GM12878 (cell line): Measurements from ENCODE around the gene APOA4.

Experiments
- BHLHE40 ChIP-seq, 2 experiments: fragments of 450-650 bp in 1 of 2; IDR thresholded peaks; 2 replicates each; pipeline ENCODE4 v1.6.1; 2011 to 2017; ENCODE audit warnings: low read depth in 2 of 2, borderline replicate concordance in 1 of 2, improper control_type of control experiment in 1 of 2, low read length in 1 of 2, mild to moderate bottlenecking in 1 of 2
- MEF2B ChIP-seq: fragments of 450-650 bp; IDR thresholded peaks from 2 replicates; pipeline ENCODE4 v1.6.1; 2018; ENCODE audit warnings: mild to moderate bottlenecking, moderate library complexity; ENCODE audit not compliant: partially characterized antibody, poor library complexity, severe bottlenecking
- NFIC ChIP-seq: IDR thresholded peaks from 2 replicates; pipeline ENCODE4 v1.6.1; 2012; ENCODE audit warnings: low read depth, mild to moderate bottlenecking, inconsistent platforms, low read length, moderate library complexity
- POLR2AphosphoS5 ChIP-seq: IDR thresholded peaks from 2 replicates; pipeline ENCODE4 v1.6.1; 2011; ENCODE audit warnings: mild to moderate bottlenecking, low read length, inconsistent platforms
- ZNF384 ChIP-seq: IDR thresholded peaks from 2 replicates; pipeline ENCODE4 v1.6.1; 2012; ENCODE audit warnings: low read depth, mild to moderate bottlenecking, low read length, improper control_type of control experiment, borderline replicate concordance
- TF ChIP-seq, protein P1 (sequence below), 3 experiments: IDR thresholded peaks in 2 of 3; conservative IDR thresholded peaks in 1 of 3; 2 replicates each; pipeline ENCODE4 v1.5.1; 2011; ENCODE audit warnings: low read depth in 3 of 3, low read length in 3 of 3, mild to moderate bottlenecking in 3 of 3, control low read depth in 2 of 3, moderate library complexity in 2 of 3, inconsistent platforms in 1 of 3, mixed read lengths in 1 of 3; ENCODE audit not compliant: control insufficient read depth in 2 of 3, insufficient read depth in 1 of 3; ENCODE audit errors: extremely low read depth in 1 of 3
- TF ChIP-seq, protein P2 (sequence below): IDR thresholded peaks from 2 replicates; pipeline ENCODE4 v1.6.1; 2011; ENCODE audit warnings: low read depth, low read length, improper control_type of control experiment, borderline replicate concordance
- TF ChIP-seq, protein P3 (sequence below): fragments of 450-650 bp; formaldehyde crosslinking; IDR thresholded peaks from 2 replicates; pipeline ENCODE4 v1.4.0; 2020; ENCODE audit warnings: mild to moderate bottlenecking, moderate library complexity

DNA sequence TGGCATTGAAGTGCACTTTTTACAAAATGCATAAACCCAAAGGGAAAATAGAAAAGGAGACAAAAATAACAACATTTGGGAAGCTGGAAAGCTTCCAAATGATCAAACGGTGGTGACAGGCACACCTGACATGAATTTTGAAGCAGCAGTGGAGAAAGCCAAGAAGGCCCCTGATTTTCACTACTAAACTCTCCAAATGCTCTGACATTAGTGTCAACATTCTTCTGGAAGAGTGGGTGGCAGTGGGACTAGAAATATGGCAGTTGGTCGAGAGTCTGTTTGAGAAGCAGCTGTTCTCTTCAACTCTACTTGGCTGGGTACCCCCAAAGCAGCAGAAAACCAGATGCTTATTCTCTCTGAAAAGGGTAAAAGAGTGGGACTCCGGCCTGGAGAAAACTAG lies 19.1 kb downstream of the APOA4 start:
- TF ChIP-seq, protein P1, sequence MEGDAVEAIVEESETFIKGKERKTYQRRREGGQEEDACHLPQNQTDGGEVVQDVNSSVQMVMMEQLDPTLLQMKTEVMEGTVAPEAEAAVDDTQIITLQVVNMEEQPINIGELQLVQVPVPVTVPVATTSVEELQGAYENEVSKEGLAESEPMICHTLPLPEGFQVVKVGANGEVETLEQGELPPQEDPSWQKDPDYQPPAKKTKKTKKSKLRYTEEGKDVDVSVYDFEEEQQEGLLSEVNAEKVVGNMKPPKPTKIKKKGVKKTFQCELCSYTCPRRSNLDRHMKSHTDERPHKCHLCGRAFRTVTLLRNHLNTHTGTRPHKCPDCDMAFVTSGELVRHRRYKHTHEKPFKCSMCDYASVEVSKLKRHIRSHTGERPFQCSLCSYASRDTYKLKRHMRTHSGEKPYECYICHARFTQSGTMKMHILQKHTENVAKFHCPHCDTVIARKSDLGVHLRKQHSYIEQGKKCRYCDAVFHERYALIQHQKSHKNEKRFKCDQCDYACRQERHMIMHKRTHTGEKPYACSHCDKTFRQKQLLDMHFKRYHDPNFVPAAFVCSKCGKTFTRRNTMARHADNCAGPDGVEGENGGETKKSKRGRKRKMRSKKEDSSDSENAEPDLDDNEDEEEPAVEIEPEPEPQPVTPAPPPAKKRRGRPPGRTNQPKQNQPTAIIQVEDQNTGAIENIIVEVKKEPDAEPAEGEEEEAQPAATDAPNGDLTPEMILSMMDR (IDR thresholded peaks at IDR 0.05 in 2 of 3, conservative IDR thresholded peaks at IDR 0.05 in 1 of 3; ENCODE audit: control insufficient read depth in 2 of 3, extremely low read depth in 1 of 3, insufficient read depth in 1 of 3, low read depth in 3 of 3, low read length in 3 of 3), result no peak
- TF ChIP-seq, protein P2, sequence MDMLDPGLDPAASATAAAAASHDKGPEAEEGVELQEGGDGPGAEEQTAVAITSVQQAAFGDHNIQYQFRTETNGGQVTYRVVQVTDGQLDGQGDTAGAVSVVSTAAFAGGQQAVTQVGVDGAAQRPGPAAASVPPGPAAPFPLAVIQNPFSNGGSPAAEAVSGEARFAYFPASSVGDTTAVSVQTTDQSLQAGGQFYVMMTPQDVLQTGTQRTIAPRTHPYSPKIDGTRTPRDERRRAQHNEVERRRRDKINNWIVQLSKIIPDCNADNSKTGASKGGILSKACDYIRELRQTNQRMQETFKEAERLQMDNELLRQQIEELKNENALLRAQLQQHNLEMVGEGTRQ, result no peak
- TF ChIP-seq, protein P3, sequence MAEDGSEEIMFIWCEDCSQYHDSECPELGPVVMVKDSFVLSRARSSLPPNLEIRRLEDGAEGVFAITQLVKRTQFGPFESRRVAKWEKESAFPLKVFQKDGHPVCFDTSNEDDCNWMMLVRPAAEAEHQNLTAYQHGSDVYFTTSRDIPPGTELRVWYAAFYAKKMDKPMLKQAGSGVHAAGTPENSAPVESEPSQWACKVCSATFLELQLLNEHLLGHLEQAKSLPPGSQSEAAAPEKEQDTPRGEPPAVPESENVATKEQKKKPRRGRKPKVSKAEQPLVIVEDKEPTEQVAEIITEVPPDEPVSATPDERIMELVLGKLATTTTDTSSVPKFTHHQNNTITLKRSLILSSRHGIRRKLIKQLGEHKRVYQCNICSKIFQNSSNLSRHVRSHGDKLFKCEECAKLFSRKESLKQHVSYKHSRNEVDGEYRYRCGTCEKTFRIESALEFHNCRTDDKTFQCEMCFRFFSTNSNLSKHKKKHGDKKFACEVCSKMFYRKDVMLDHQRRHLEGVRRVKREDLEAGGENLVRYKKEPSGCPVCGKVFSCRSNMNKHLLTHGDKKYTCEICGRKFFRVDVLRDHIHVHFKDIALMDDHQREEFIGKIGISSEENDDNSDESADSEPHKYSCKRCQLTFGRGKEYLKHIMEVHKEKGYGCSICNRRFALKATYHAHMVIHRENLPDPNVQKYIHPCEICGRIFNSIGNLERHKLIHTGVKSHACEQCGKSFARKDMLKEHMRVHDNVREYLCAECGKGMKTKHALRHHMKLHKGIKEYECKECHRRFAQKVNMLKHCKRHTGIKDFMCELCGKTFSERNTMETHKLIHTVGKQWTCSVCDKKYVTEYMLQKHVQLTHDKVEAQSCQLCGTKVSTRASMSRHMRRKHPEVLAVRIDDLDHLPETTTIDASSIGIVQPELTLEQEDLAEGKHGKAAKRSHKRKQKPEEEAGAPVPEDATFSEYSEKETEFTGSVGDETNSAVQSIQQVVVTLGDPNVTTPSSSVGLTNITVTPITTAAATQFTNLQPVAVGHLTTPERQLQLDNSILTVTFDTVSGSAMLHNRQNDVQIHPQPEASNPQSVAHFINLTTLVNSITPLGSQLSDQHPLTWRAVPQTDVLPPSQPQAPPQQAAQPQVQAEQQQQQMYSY (CRISPR knock-in tag), result no peak
- TF ChIP-seq ZNF384, result no peak
- TF ChIP-seq BHLHE40 (IDR thresholded peaks at IDR 0.05; ENCODE audit: borderline replicate concordance in 1 of 2, low read depth in 2 of 2, low read length in 1 of 2), result no peak
- no peak for TF ChIP-seq NFIC
- no peak for TF ChIP-seq MEF2B
- TF ChIP-seq POLR2AphosphoS5, result no peak
